ENCODE results near the gene ZNF516. TPM values are rescaled to one million over a fixed set of nuclear protein-coding genes. Genes with fewer than 3 reads are reported as not detected.
A peak's percentile ranks its signal among the peaks of the same experiment; 100 is the strongest.

The ZNF516 gene
- total and polyA plus RNA-seq, 2 of the 4 experiments (the other 2 are of a cell fraction) = 7.9 to 16.9 TPM

DNA sequence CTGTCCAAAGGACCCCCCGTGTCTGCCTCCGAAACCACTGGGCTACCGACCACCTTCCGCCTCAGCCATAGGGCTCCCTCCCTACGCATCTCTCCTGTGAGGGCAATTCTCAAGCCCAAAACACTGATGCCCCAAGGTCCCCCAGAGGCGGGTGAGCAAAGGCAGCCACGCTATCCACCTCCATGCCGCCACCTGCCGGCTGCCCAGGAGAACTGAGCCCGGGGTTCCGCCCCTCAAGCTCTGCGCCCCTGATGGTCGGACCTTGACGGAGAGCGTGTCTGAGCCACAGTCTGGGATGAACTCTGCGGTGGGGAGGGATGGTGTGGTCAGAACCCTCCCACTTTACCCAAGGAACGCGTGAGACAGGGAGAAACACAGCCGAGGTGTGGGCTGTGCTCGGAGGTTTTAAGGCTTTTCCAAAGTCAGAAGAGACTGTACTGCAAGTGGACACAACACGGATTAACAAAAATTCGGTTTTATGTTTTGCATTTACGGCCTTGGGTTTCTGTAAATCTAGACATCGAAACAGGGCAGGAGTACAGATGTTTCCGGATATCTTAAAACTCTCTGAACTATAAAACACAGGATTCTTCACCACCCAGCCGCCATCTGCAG lies 114.1 kb downstream of the ZNF516 start:
- no peak overlapping the region for H3K56ac ChIP-seq (ENCODE audit: extremely low read depth, insufficient read depth, low read length)
- TF ChIP-seq RFX5 (IDR thresholded peaks at IDR 0.05; ENCODE audit: low read depth, low read length) = no peak
- TF ChIP-seq SMC3 (IDR thresholded peaks at IDR 0.05; ENCODE audit: low read depth, low read length) = no peak
- TF ChIP-seq, protein P1, sequence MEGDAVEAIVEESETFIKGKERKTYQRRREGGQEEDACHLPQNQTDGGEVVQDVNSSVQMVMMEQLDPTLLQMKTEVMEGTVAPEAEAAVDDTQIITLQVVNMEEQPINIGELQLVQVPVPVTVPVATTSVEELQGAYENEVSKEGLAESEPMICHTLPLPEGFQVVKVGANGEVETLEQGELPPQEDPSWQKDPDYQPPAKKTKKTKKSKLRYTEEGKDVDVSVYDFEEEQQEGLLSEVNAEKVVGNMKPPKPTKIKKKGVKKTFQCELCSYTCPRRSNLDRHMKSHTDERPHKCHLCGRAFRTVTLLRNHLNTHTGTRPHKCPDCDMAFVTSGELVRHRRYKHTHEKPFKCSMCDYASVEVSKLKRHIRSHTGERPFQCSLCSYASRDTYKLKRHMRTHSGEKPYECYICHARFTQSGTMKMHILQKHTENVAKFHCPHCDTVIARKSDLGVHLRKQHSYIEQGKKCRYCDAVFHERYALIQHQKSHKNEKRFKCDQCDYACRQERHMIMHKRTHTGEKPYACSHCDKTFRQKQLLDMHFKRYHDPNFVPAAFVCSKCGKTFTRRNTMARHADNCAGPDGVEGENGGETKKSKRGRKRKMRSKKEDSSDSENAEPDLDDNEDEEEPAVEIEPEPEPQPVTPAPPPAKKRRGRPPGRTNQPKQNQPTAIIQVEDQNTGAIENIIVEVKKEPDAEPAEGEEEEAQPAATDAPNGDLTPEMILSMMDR (conservative IDR thresholded peaks at IDR 0.05; ENCODE audit: low read depth, low read length) = peak; percentile 37
- no peak for TF ChIP-seq RAD21 (IDR thresholded peaks at IDR 0.05; ENCODE audit: low read length)
- no peak overlapping the region for H3K14ac ChIP-seq (replicated peaks; ENCODE audit: low read depth, low read length)
- H3K36me3 ChIP-seq (ENCODE audit: control insufficient read depth, insufficient read depth, low read length) = peaks cover 30% of the 10 kb centered on the region; the same call in 1 of the 2 replicates
- no peak overlapping the region for H3K4me3 ChIP-seq (ENCODE audit: insufficient read depth, low read depth, low read length)
- no peak overlapping the region for H3K27ac ChIP-seq (ENCODE audit: insufficient read depth, low read length)
- peaks cover 57% of the 10 kb centered on the region for H4K20me1 ChIP-seq (ENCODE audit: insufficient read depth, low read length)
- no peak overlapping the region for H3K23ac ChIP-seq (ENCODE audit: low read depth, low read length)
- no peak overlapping the region for H3K18ac ChIP-seq (ENCODE audit: low read depth, low read length)
- no peak for ATAC-seq (ENCODE audit: low read depth)
- peaks cover 13% of the 10 kb centered on the region for H3K4me1 ChIP-seq (ENCODE audit: control insufficient read depth, insufficient read depth, low read length)
- H3K4ac ChIP-seq (ENCODE audit: low read depth, low read length) = no peak overlapping the region
- H2BK120ac ChIP-seq (ENCODE audit: low read depth, low read length) = no peak overlapping the region
- H2AK9ac ChIP-seq (replicated peaks; ENCODE audit: low read depth, low read length, poor library complexity) = peak overlapping the region; percentile 69
- no peak overlapping the region for H4K5ac ChIP-seq (ENCODE audit: low read depth, low read length)
- no peaks in the 10 kb centered on the region for H3K27me3 ChIP-seq (ENCODE audit: control insufficient read depth, insufficient read depth, low read length)
- dilution Hi-C loops (cut with HindIII; ENCODE audit: low sequenced_read_pairs, unreplicated experiment) (no loop called here), in situ Hi-C loops (cut with MboI; ENCODE audit: low sequenced_read_pairs) (no loop called here), intact Hi-C loops (cut with micrococcal nuclease) (no loop called here)
- H2AK5ac ChIP-seq (ENCODE audit: low read depth, low read length) = no peak overlapping the region
- no peak overlapping the region for H3K9ac ChIP-seq (ENCODE audit: low read depth, low read length)
- H4K91ac ChIP-seq (ENCODE audit: insufficient read depth, low read depth, low read length) = no peak overlapping the region
- H2AFZ ChIP-seq (replicated peaks; ENCODE audit: low read length, poor library complexity) = no peak overlapping the region
- peaks cover 22 to 67% of the 10 kb centered on the region in 2 experiments for H3K79me1 ChIP-seq (ENCODE audit: low read depth in 1 of 2, low read length in 2 of 2)
- H3K9me1 ChIP-seq (ENCODE audit: insufficient read depth, low read length) = peaks cover 14% of the 10 kb centered on the region
- no TSS peak for BruUV-seq (replicated peaks)
- DNase-seq = no peak
- CTCF ChIA-PET = interaction anchor here (0.6 kb wide), 1 partner anchor 315 kb away, joined by 3 read pairs; no protein-coding TSS in a partner anchor
- H2BK20ac ChIP-seq (ENCODE audit: low read depth, low read length) = no peak overlapping the region
- no peak overlapping the region for H2BK15ac ChIP-seq (ENCODE audit: low read depth, low read length)
- H3K4me2 ChIP-seq (ENCODE audit: low read depth, low read length) = no peak overlapping the region
- no peak overlapping the region for H2BK5ac ChIP-seq (ENCODE audit: low read depth, low read length, poor library complexity, severe bottlenecking)
- POLR2A ChIA-PET (ENCODE audit: unreplicated experiment) = no interaction called here
- no peak overlapping the region for H4K8ac ChIP-seq (ENCODE audit: low read depth in 2 of 2, low read length in 2 of 2)
- H3K9me3 ChIP-seq (ENCODE audit: control insufficient read depth, insufficient read depth, low read length) = no peaks in the 10 kb centered on the region
- 98% methylated on average over 10 of the region's 26 CpGs; no CpG with 5 or more reads in 1 of the 2 experiments for WGBS, 2 experiments (ENCODE audit: extremely low coverage in 2 of 2, insufficient read length in 1 of 2)
